GM23338 (cell line): ENCODE data around the gene NID1.

Experiments
- CREB1 ChIP-seq: fragments of 250-450 bp; sonication (Bioruptor Pico); IDR thresholded peaks from 2 replicates; pipeline ENCODE4 v1.5.0; 2020; ENCODE audit warnings: low read depth, mild to moderate bottlenecking, moderate library complexity
- EZH2 ChIP-seq: fragments of 200-600 bp; sonication (generic); IDR thresholded peaks from one replicate; pipeline ENCODE4 v1.8.0; 2017; ENCODE audit warnings: antibody characterized with exemption, mild to moderate bottlenecking, low read depth; ENCODE audit not compliant: unreplicated experiment
- EZH2phosphoT487 ChIP-seq: fragments of 200-600 bp; sonication (generic); IDR thresholded peaks from one replicate; pipeline ENCODE4 v1.8.1; 2018; ENCODE audit warnings: antibody characterized with exemption; ENCODE audit not compliant: unreplicated experiment
- JUNB ChIP-seq: IDR thresholded peaks from one replicate; pipeline ENCODE4 v1.6.1; 2016; ENCODE audit warnings: antibody characterized with exemption; ENCODE audit not compliant: unreplicated experiment
- NANOG ChIP-seq: IDR thresholded peaks from 2 replicates; pipeline ENCODE4 v1.6.1; 2016; ENCODE audit warnings: antibody characterized with exemption, borderline replicate concordance
- POLR2AphosphoS5 ChIP-seq: IDR thresholded peaks from 2 replicates; pipeline ENCODE4 v1.6.1; 2016; ENCODE audit warnings: antibody characterized with exemption, low read depth
- STAT1 ChIP-seq: IDR thresholded peaks from one replicate; pipeline ENCODE4 v1.6.1; 2016; ENCODE audit warnings: antibody characterized with exemption; ENCODE audit not compliant: unreplicated experiment
- ZNF331 ChIP-seq: fragments of 250-450 bp; sonication (Bioruptor Pico); IDR thresholded peaks from 2 replicates; pipeline ENCODE4 v1.5.0; 2020; ENCODE audit warnings: low read depth, mild to moderate bottlenecking, moderate library complexity
- TF ChIP-seq, protein P1 (sequence below), 2 experiments: fragments of 200-600 bp in 1 of 2; sonication (generic) in 1 of 2; conservative IDR thresholded peaks; 2 replicates each; pipeline versions ENCODE4 v1.5.1 to v1.6.1; 2016 to 2017; ENCODE audit warnings: antibody characterized with exemption in 2 of 2, low read depth in 2 of 2, mild to moderate bottlenecking in 2 of 2, moderate library complexity in 1 of 2
- TF ChIP-seq, protein P2 (sequence below): IDR thresholded peaks from one replicate; pipeline ENCODE4 v1.6.1; 2018; ENCODE audit warnings: antibody characterized with exemption; ENCODE audit not compliant: unreplicated experiment

DNA sequence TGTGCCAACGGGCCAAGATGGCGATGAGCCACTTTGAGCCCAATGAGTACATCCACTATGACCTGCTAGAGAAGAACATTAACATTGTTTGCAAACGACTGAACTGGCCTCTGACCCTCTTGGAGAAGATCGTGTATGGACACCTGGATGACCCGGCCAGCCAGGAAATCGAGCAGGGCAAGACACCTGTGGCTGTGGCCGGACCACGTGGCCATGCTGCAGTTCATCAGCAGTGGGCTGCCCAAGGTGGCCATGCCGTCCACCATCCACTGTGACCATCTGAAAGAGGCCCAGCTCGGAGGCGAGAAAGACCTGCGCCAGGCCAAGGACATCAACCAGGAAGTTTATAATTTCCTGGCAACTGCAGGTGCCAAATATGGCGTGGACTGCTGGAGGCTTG lies 45.2 kb upstream of the NID1 start:
- TF ChIP-seq, protein P1, sequence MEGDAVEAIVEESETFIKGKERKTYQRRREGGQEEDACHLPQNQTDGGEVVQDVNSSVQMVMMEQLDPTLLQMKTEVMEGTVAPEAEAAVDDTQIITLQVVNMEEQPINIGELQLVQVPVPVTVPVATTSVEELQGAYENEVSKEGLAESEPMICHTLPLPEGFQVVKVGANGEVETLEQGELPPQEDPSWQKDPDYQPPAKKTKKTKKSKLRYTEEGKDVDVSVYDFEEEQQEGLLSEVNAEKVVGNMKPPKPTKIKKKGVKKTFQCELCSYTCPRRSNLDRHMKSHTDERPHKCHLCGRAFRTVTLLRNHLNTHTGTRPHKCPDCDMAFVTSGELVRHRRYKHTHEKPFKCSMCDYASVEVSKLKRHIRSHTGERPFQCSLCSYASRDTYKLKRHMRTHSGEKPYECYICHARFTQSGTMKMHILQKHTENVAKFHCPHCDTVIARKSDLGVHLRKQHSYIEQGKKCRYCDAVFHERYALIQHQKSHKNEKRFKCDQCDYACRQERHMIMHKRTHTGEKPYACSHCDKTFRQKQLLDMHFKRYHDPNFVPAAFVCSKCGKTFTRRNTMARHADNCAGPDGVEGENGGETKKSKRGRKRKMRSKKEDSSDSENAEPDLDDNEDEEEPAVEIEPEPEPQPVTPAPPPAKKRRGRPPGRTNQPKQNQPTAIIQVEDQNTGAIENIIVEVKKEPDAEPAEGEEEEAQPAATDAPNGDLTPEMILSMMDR (conservative IDR thresholded peaks at IDR 0.05; ENCODE audit: low read depth in 2 of 2), result no peak
- TF ChIP-seq STAT1 (no peak), POLR2AphosphoS5 (no peak), JUNB (no peak), EZH2phosphoT487 (no peak), EZH2 (no peak), CREB1 (no peak), NANOG (no peak), ZNF331 (no peak)
- TF ChIP-seq, protein P2, sequence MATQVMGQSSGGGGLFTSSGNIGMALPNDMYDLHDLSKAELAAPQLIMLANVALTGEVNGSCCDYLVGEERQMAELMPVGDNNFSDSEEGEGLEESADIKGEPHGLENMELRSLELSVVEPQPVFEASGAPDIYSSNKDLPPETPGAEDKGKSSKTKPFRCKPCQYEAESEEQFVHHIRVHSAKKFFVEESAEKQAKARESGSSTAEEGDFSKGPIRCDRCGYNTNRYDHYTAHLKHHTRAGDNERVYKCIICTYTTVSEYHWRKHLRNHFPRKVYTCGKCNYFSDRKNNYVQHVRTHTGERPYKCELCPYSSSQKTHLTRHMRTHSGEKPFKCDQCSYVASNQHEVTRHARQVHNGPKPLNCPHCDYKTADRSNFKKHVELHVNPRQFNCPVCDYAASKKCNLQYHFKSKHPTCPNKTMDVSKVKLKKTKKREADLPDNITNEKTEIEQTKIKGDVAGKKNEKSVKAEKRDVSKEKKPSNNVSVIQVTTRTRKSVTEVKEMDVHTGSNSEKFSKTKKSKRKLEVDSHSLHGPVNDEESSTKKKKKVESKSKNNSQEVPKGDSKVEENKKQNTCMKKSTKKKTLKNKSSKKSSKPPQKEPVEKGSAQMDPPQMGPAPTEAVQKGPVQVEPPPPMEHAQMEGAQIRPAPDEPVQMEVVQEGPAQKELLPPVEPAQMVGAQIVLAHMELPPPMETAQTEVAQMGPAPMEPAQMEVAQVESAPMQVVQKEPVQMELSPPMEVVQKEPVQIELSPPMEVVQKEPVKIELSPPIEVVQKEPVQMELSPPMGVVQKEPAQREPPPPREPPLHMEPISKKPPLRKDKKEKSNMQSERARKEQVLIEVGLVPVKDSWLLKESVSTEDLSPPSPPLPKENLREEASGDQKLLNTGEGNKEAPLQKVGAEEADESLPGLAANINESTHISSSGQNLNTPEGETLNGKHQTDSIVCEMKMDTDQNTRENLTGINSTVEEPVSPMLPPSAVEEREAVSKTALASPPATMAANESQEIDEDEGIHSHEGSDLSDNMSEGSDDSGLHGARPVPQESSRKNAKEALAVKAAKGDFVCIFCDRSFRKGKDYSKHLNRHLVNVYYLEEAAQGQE, result no peak
